Neural cell (in vitro differentiated cells): Measurements from ENCODE around the gene FARP1. TPM values are rescaled to one million over a fixed set of nuclear protein-coding genes. Genes with fewer than 3 reads are reported as not detected.

Source experiments
- H2AFZ ChIP-seq: fragments of 200-600, 300-800 bp; sonication (generic), shearing (Covaris generic); 2 replicates; pipeline ENCODE4 v1.6.0; 2014; ENCODE audit warnings: low read depth, mild to moderate bottlenecking, antibody characterized with exemption, low read length, moderate library complexity
- H3F3A ChIP-seq: fragments of 200-600 bp; shearing (Covaris generic); 2 replicates; pipeline ENCODE4 v1.6.1; 2016; ENCODE audit warnings: mild to moderate bottlenecking, moderate library complexity, mixed read lengths, antibody characterized with exemption, low read length; ENCODE audit not compliant: insufficient read depth, poor library complexity, severe bottlenecking
- H3K27ac ChIP-seq: fragments of 200-600, 300-800 bp; sonication (generic), shearing (Covaris generic); 2 replicates; pipeline ENCODE4 v1.5.1; 2014; ENCODE audit warnings: mild to moderate bottlenecking, low read length, moderate library complexity
- H3K27me3 ChIP-seq: fragments of 300-800, 200-600 bp; sonication (generic), shearing (Covaris generic); 2 replicates; pipeline ENCODE4 v1.6.0; 2014; ENCODE audit warnings: mild to moderate bottlenecking, low read depth, low read length, moderate library complexity; ENCODE audit not compliant: insufficient read depth
- H3K36me3 ChIP-seq: fragments of 300-800, 200-600 bp; sonication (generic), shearing (Covaris generic); 2 replicates; pipeline ENCODE4 v1.5.1; 2014; ENCODE audit warnings: mild to moderate bottlenecking, antibody characterized with exemption, low read length, moderate library complexity; ENCODE audit not compliant: insufficient read depth
- H3K4me2 ChIP-seq: fragments of 300-800, 200-600 bp; sonication (generic), shearing (Covaris generic); 2 replicates; pipeline ENCODE4 v1.6.0; 2014; ENCODE audit warnings: mild to moderate bottlenecking, low read length
- H3K4me3 ChIP-seq: fragments of 300-800, 200-600 bp; sonication (generic), shearing (Covaris generic); 2 replicates; pipeline ENCODE4 v1.5.1; 2014; ENCODE audit warnings: mild to moderate bottlenecking, low read length, moderate library complexity
- H3K79me2 ChIP-seq: fragments of 200-600 bp; shearing (Covaris generic); replicated peaks from 2 replicates; pipeline ENCODE4 v1.6.0; 2014; ENCODE audit warnings: mild to moderate bottlenecking, low read length, moderate library complexity; ENCODE audit not compliant: insufficient read depth
- H3K9ac ChIP-seq: fragments of 300-800, 200-600 bp; sonication (generic), shearing (Covaris generic); 2 replicates; pipeline ENCODE4 v1.6.1; 2016; ENCODE audit warnings: mild to moderate bottlenecking, low read length, mixed read lengths
- H3K9me2 ChIP-seq: fragments of 200-600 bp; shearing (Covaris generic); 2 replicates; pipeline ENCODE4 v1.6.1; 2016; ENCODE audit warnings: mild to moderate bottlenecking, low read length, mixed read lengths; ENCODE audit not compliant: insufficient read depth
- H3K9me3 ChIP-seq: fragments of 200-600, 300-800 bp; sonication (generic), shearing (Covaris generic); 2 replicates; pipeline ENCODE4 v1.6.1; 2016; ENCODE audit warnings: mild to moderate bottlenecking, mixed run types, low read length, moderate library complexity, mixed read lengths
- H4K20me1 ChIP-seq: fragments of 200-600 bp; shearing (Covaris generic); 2 replicates; pipeline ENCODE4 v1.6.1; 2016; ENCODE audit warnings: mild to moderate bottlenecking, mixed run types; ENCODE audit not compliant: insufficient read depth
- CTCF ChIP-seq: fragments of 450-650 bp; IDR thresholded peaks from 2 replicates; pipeline ENCODE4 v1.5.1; 2014; ENCODE audit warnings: antibody characterized with exemption, mild to moderate bottlenecking, moderate library complexity; ENCODE audit not compliant: poor library complexity, severe bottlenecking
- EP300 ChIP-seq: fragments of 450-650 bp; conservative IDR thresholded peaks from 2 replicates; pipeline ENCODE4 v1.6.1; 2014; ENCODE audit warnings: antibody characterized with exemption, mild to moderate bottlenecking, moderate library complexity; ENCODE audit not compliant: poor library complexity, severe bottlenecking
- EZH2 ChIP-seq: fragments of 200-600, 300-800 bp; shearing (Covaris generic), sonication (generic); IDR thresholded peaks from 2 replicates; pipeline ENCODE4 v1.6.1; 2014; ENCODE audit warnings: antibody characterized with exemption, low read length, borderline replicate concordance, mild to moderate bottlenecking; ENCODE audit not compliant: insufficient read depth, poor library complexity, severe bottlenecking
- MXI1 ChIP-seq: fragments of 450-650 bp; conservative IDR thresholded peaks from 2 replicates; pipeline ENCODE4 v1.6.1; 2014; ENCODE audit warnings: antibody characterized with exemption, mild to moderate bottlenecking; ENCODE audit not compliant: poor library complexity, severe bottlenecking
- POLR2AphosphoS5 ChIP-seq: IDR thresholded peaks from 2 replicates; pipeline ENCODE4 v1.6.1; 2012
- RAD21 ChIP-seq: fragments of 450-650 bp; conservative IDR thresholded peaks from 2 replicates; pipeline ENCODE4 v1.6.1; 2014; ENCODE audit warnings: antibody characterized with exemption, mild to moderate bottlenecking, moderate library complexity
- REST ChIP-seq: IDR thresholded peaks from 2 replicates; pipeline ENCODE4 v1.6.1; 2012; ENCODE audit warnings: borderline replicate concordance
- SMC3 ChIP-seq: fragments of 450-650 bp; conservative IDR thresholded peaks from 2 replicates; pipeline ENCODE4 v1.6.1; 2014; ENCODE audit warnings: antibody characterized with exemption, mild to moderate bottlenecking, moderate library complexity; ENCODE audit not compliant: poor library complexity
- TAF1 ChIP-seq: IDR thresholded peaks from 2 replicates; pipeline ENCODE4 v1.6.1; 2012; ENCODE audit warnings: low read depth
- polyA plus RNA-seq: library from polyadenylated mRNA; depleted of rRNA; stranded (reverse); fragments of >200 nt; gene quantifications from 2 replicates; pipeline ENCODE4 v1.2.3, GENCODE V29; 2014

FARP1 gene
- polyA plus RNA-seq, 1 donor from 2014 or later, result 19.7 TPM

GRCh38 chr13:98325724-98326123 is 182.8 kb downstream of the FARP1 start:
- Histone ChIP-seq H3K27ac (no peak overlapping the region), H2AFZ (no peak overlapping the region), H3K36me3 (no peaks in the 10 kb centered on the region), H3F3A (no peaks in the 10 kb centered on the region), H3K79me2 (peaks cover 4% of the 10 kb centered on the region), H3K4me2 (no peak overlapping the region), H3K9ac (no peak overlapping the region), H3K9me2 (no peaks in the 10 kb centered on the region), H3K27me3 (no peaks in the 10 kb centered on the region), H3K4me3 (no peak overlapping the region), H4K20me1 (no peaks in the 10 kb centered on the region), H3K9me3 (no peaks in the 10 kb centered on the region)
- TF ChIP-seq SMC3 (no peak), EZH2 (no peak), CTCF (no peak), TAF1 (no peak), MXI1 (no peak), REST (no peak), POLR2AphosphoS5 (no peak), EP300 (no peak), RAD21 (no peak)

GRCh38 chr13:98326291-98326690 is 183.4 kb downstream of the FARP1 start:
- no peak overlapping the region for H3K4me2 ChIP-seq
- H3K79me2 ChIP-seq, result peaks cover 4% of the 10 kb centered on the region
- H3K27ac ChIP-seq, result no peak overlapping the region

More at GRCh38 chr13:98326291-98326690, 183.4 kb downstream of the FARP1 start:
- no peak for TF ChIP-seq CTCF
- no peak for TF ChIP-seq EP300
- TF ChIP-seq TAF1, result no peak
- TF ChIP-seq REST, result no peak
- TF ChIP-seq MXI1, result no peak
- no peak for TF ChIP-seq EZH2
- TF ChIP-seq SMC3, result no peak
- TF ChIP-seq POLR2AphosphoS5, result no peak
- TF ChIP-seq RAD21, result no peak
- no peak overlapping the region for H3K9ac ChIP-seq
- no peaks in the 10 kb centered on the region for H3K36me3 ChIP-seq
- no peaks in the 10 kb centered on the region for H4K20me1 ChIP-seq
- H3K27me3 ChIP-seq, result no peaks in the 10 kb centered on the region
- no peaks in the 10 kb centered on the region for H3K9me3 ChIP-seq
- no peak overlapping the region for H3K4me3 ChIP-seq
- no peaks in the 10 kb centered on the region for H3K9me2 ChIP-seq
- no peak overlapping the region for H2AFZ ChIP-seq
- no peaks in the 10 kb centered on the region for H3F3A ChIP-seq
